Glutamatergic neuron (in vitro differentiated cells): Measurements from ENCODE around the gene YEATS2. TPM values are rescaled to one million over a fixed set of nuclear protein-coding genes. Genes with fewer than 3 reads are reported as not detected.

Experiments used
- DNase-seq: peaks from one replicate; pipeline ENCODE4 v3.0.0; 2022
- H3K27ac Mint-ChIP-seq: one replicate; pipeline ENCODE4 v1.8.0; 2020; ENCODE audit warnings: mild to moderate bottlenecking, mixed read lengths, inconsistent platforms; ENCODE audit not compliant: unreplicated experiment
- H3K27me3 Mint-ChIP-seq: one replicate; pipeline ENCODE4 v1.8.0; 2020; ENCODE audit warnings: mild to moderate bottlenecking, moderate library complexity, mixed read lengths, inconsistent platforms; ENCODE audit not compliant: unreplicated experiment
- H3K36me3 Mint-ChIP-seq: one replicate; pipeline ENCODE4 v1.8.0; 2020; ENCODE audit warnings: mild to moderate bottlenecking, mixed read lengths, inconsistent platforms; ENCODE audit not compliant: unreplicated experiment
- H3K4me1 Mint-ChIP-seq: one replicate; pipeline ENCODE4 v1.8.0; 2020; ENCODE audit warnings: mild to moderate bottlenecking, low read depth, mixed read lengths, inconsistent platforms; ENCODE audit not compliant: unreplicated experiment
- H3K4me3 Mint-ChIP-seq: one replicate; pipeline ENCODE4 v1.8.0; 2020; ENCODE audit warnings: mild to moderate bottlenecking, mixed read lengths, inconsistent platforms; ENCODE audit not compliant: unreplicated experiment
- H3K9me3 Mint-ChIP-seq: one replicate; pipeline ENCODE4 v1.8.0; 2020; ENCODE audit warnings: mild to moderate bottlenecking, moderate library complexity, mixed read lengths, inconsistent platforms; ENCODE audit not compliant: unreplicated experiment
- CTCF ChIP-seq: fragments of 200-600 bp; sonication (generic); IDR thresholded peaks from one replicate; pipeline ENCODE4 v1.5.0; 2021; ENCODE audit not compliant: partially characterized antibody, unreplicated experiment
- total RNA-seq: library from RNA; stranded (reverse); fragmentation: NEBNext Ultra II Directional; extraction: Animal tissue kit (Norgen Biotek cat#: 25700); gene quantifications from one replicate; pipeline ENCODE4 v1.2.1, GENCODE V29; 2021; ENCODE audit not compliant: unreplicated experiment

YEATS2 gene
- total RNA-seq, 1 donor from 2014 or later: 56.1 TPM

GRCh38 chr3:183829466-183829865, 131.9 kb downstream of the YEATS2 start:
- Mint-ChIP-seq H3K27ac (peak overlapping the region; percentile 94), H3K4me3 (peak overlapping the region; percentile 68), H3K36me3 (no peaks in the 10 kb centered on the region), H3K9me3 (peaks cover 17% of the 10 kb centered on the region), H3K27me3 (peaks cover 14% of the 10 kb centered on the region), H3K4me1 (peaks cover 56% of the 10 kb centered on the region)
- DNase-seq: peak; percentile 70
- TF ChIP-seq CTCF: no peak

- no peak for DNase-seq
These were observed 132.6 kb downstream of the YEATS2 start for GRCh38 chr3:183830187-183830586.

GRCh38 chr3:183833516-183833915, 135.9 kb downstream of the YEATS2 start:
- no peak for TF ChIP-seq CTCF
- Mint-ChIP-seq H3K27me3 (peaks cover 8% of the 10 kb centered on the region), H3K27ac (peak overlapping the region; percentile 78), H3K4me3 (no peak overlapping the region), H3K9me3 (peaks cover 9% of the 10 kb centered on the region), H3K36me3 (no peaks in the 10 kb centered on the region), H3K4me1 (peaks cover 33% of the 10 kb centered on the region)
- no peak for DNase-seq

More at GRCh38 chr3:183830187-183830586, 132.6 kb downstream of the YEATS2 start:
- Mint-ChIP-seq H3K4me3 (peak overlapping the region; percentile 76), H3K4me1 (peaks cover 56% of the 10 kb centered on the region), H3K36me3 (no peaks in the 10 kb centered on the region), H3K27me3 (peaks cover 13% of the 10 kb centered on the region), H3K27ac (peak overlapping the region; percentile 94), H3K9me3 (peaks cover 16% of the 10 kb centered on the region)
- no peak for TF ChIP-seq CTCF

- no peaks in the 10 kb centered on the region for H3K36me3 Mint-ChIP-seq
- no peak for DNase-seq
- H3K4me3 Mint-ChIP-seq: no peak overlapping the region
- no peak overlapping the region for H3K27ac Mint-ChIP-seq
- H3K9me3 Mint-ChIP-seq: no peaks in the 10 kb centered on the region
- TF ChIP-seq CTCF: no peak
- peaks cover 6% of the 10 kb centered on the region for H3K27me3 Mint-ChIP-seq
- peaks cover 12% of the 10 kb centered on the region for H3K4me1 Mint-ChIP-seq
These were observed 139.8 kb downstream of the YEATS2 start for GRCh38 chr3:183837390-183837789.

- Mint-ChIP-seq H3K36me3 (no peaks in the 10 kb centered on the region), H3K4me1 (peaks cover 10% of the 10 kb centered on the region), H3K27ac (no peak overlapping the region), H3K27me3 (peaks cover 6% of the 10 kb centered on the region), H3K9me3 (no peaks in the 10 kb centered on the region), H3K4me3 (no peak overlapping the region)
- no peak for DNase-seq
- no peak for TF ChIP-seq CTCF
These were observed 140.3 kb downstream of the YEATS2 start for GRCh38 chr3:183837894-183838293.
